ENCODE measurements around the gene LEUTX.

Gene LEUTX

DNA sequence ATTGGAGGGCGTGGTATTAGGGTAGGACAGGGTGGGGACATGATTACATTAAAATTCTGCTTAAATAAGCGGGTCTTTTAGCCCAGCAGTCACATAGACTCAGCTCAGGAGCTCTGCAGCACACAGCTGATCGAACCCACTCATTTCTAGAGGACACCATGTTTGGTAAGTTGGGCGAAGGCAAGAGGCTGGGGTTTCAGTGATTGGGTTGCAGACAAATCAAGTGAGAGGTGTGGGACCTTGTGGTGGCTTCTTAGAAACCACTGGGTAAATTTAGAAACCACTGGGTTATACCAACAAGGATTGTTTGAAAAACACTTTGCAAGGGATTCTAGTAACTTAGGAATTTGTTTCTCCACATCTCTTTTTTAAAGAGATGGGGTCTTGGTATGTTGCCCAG, at the start of gene LEUTX:
Gene LEUTX, plus strand, starts transcription at position 92 of the 400 bp plus-strand sequence. Its CDS starts 67 bp downstream, at position 159.
- ChIA-PET CTCF (interaction anchor here (0.7 to 1.9 kb wide), 3 partner anchors 13 to 14 kb away, joined by 3 to 9 read pairs (median 3); no protein-coding TSS in a partner anchor), POLR2A (no interaction called here)
- no peak for DNase-seq (ENCODE audit: low read depth, low spot score)
- TF ChIP-seq CTCF (IDR thresholded peaks at IDR 0.05; ENCODE audit: insufficient read depth, low read length, missing control alignments), result no peak
- no peak within 1 kb of the TSS for H3K4me3 ChIP-seq (ENCODE audit: low read depth, low read length)

DNA sequence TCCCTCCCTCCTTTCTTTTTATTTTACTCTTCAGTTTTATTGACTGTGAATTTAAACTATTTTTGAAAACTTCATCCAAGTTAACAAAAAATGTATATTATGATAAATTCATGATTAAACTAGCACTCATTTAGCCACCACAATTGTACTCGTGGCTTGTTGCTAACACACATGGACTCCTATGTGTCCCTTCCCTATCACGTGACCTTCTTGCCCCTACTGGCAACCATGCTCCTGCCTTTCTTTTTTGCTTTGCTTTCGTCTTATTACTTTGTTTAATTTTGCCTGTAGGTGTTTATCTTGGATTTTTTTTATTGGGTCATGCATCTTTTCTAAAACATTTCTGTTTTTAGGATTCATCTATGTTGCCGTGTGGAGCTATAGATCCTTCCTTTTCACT, 49.1 kb upstream of the LEUTX start:
- TF ChIP-seq CTCF (IDR thresholded peaks at IDR 0.05; ENCODE audit: insufficient read depth, low read length, missing control alignments), result no peak
- H3K4me3 ChIP-seq (ENCODE audit: low read depth, low read length), result no peak overlapping the region
- DNase-seq (ENCODE audit: low read depth, low spot score), result no peak
- CTCF ChIA-PET, result no interaction called here
- POLR2A ChIA-PET, result no interaction called here

- ChIA-PET CTCF (interaction anchor here (1.0 kb wide), 1 partner anchor 35 kb away, joined by 3 read pairs; no protein-coding TSS in a partner anchor), POLR2A (no interaction called here)
- no peak for DNase-seq (ENCODE audit: low read depth, low spot score)
- no peak overlapping the region for H3K4me3 ChIP-seq (ENCODE audit: low read depth, low read length)
- TF ChIP-seq CTCF (IDR thresholded peaks at IDR 0.05; ENCODE audit: insufficient read depth, low read length, missing control alignments), result no peak
These were observed 47.0 kb upstream of the LEUTX start for GRCh38 chr19:39731685-39732084.

DNA sequence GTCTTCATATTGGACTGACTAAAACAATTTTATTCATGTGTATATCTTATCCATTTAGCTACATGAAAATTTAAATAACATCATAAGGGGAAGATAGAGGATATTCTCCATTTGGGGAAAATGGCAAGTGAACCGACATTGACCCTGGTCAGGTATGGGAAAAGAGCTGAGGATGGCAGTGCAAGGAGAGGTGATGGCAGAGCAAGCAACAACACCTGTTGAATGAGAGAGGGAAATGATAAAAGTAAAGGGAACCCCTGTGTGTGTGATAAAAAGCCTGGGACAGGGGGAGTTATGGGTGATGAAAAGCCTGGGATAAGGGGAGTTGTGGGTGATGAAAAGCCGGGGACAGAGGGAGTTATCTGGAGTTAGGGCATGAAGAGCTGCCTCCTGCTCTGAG, 44.8 kb upstream of the LEUTX start:
- ChIA-PET POLR2A (no interaction called here), CTCF (no interaction called here)
- DNase-seq (ENCODE audit: low read depth, low spot score), result no peak
- no peak for TF ChIP-seq CTCF (IDR thresholded peaks at IDR 0.05; ENCODE audit: insufficient read depth, low read length, missing control alignments)
- H3K4me3 ChIP-seq (ENCODE audit: low read depth, low read length), result no peak overlapping the region

DNA sequence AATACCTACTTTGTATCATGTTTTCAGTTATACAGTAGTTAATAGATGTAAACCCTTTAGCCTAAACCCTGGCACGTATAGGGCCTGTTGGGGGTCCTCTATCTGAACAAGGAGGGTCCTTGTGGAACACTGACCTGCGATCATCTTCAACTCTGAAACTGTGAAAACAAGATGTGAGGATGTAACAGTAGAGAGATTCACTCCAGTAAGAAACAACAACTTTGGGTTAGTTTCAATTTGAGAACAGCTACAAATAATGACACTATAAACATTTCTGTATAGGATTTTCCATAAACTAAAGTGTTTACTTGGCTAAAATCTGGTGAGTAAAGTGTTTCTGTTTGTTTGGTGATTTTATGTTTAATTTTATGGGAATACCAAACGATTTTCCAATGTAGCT, 43.0 kb upstream of the LEUTX start:
- ChIA-PET CTCF (no interaction called here), POLR2A (no interaction called here)
- TF ChIP-seq CTCF (IDR thresholded peaks at IDR 0.05; ENCODE audit: insufficient read depth, low read length, missing control alignments), result no peak

GRCh38 chr19:39736088-39736487, 42.6 kb upstream of the LEUTX start:
- no peak overlapping the region for H3K4me3 ChIP-seq (ENCODE audit: low read depth, low read length)
- no peak for TF ChIP-seq CTCF (IDR thresholded peaks at IDR 0.05; ENCODE audit: insufficient read depth, low read length, missing control alignments)
- ChIA-PET CTCF (no interaction called here), POLR2A (no interaction called here)
- no peak for DNase-seq (ENCODE audit: low read depth, low spot score)

More for the DNA sequence above, 43.0 kb upstream of the LEUTX start:
- DNase-seq (ENCODE audit: low read depth, low spot score), result no peak
- no peak overlapping the region for H3K4me3 ChIP-seq (ENCODE audit: low read depth, low read length)

Data from AG04449 (cell line).